GM12878 (cell line): ENCODE measurements around the gene FASTK. TPM values are rescaled to one million over a fixed set of nuclear protein-coding genes. Genes with fewer than 3 reads are reported as not detected.

Experiments used
- ATAC-seq: fragments of 200-7000 bp; cut with Tn5 transposase; 3 replicates; pipeline ENCODE4 v1.9.1; 2020; ENCODE audit warnings: mild to moderate bottlenecking, moderate library complexity
- BruUV-seq: library from RNA; stranded (reverse); fragments of 400-500 nt; replicated peaks from 2 replicates; lab custom pipeline; 2021; lab: Mats Ljungman, UMichigan
- CTCF ChIA-PET: fragments of 300-600 bp; sonication (Branson Sonifier 250); formaldehyde crosslinking; extraction: SDS; loops from one replicate; lab custom pipeline; 2021; ENCODE audit warnings: inconsistent platforms; lab: Yijun Ruan, JAX
- POLR2A ChIA-PET: fragments of 350-600 bp; formaldehyde crosslinking; extraction: SDS; loops from one replicate; lab custom pipeline; 2021; ENCODE audit warnings: inconsistent platforms; lab: Charles Lee
- RAD21 ChIA-PET: fragments of 300-600 bp; sonication (Branson Sonifier 250); formaldehyde crosslinking; loops from one replicate; lab custom pipeline; 2023; ENCODE audit warnings: antibody characterized with exemption; ENCODE audit not compliant: unreplicated experiment; lab: Charles Lee
- SMC1A ChIA-PET: fragments of 300-600 bp; sonication (Branson Sonifier 250); formaldehyde crosslinking; loops from one replicate; lab custom pipeline; 2023; ENCODE audit not compliant: unreplicated experiment, uncharacterized antibody; lab: Charles Lee
- DNase-seq: peaks from one replicate; pipeline ENCODE4 v3.0.0-alpha.2; 2011; ENCODE audit warnings: low read depth, low spot score
- FAIRE-seq: peaks from 3 replicates; lab custom pipeline; 2011; peaks lifted over from hg19 to GRCh38; lab: Jason Lieb, UNC
- H2AFZ ChIP-seq: 2 replicates; pipeline ENCODE4 v1.6.0; 2011; ENCODE audit warnings: low read depth, low read length, control low read depth; ENCODE audit not compliant: control insufficient read depth
- H3K27ac ChIP-seq: 2 replicates; pipeline ENCODE4 v1.5.1; 2011; ENCODE audit warnings: control low read depth; ENCODE audit not compliant: control insufficient read depth, insufficient read depth
- H3K27me3 ChIP-seq, 2 experiments: replicated peaks in 1 of 2; 2 replicates each; pipeline versions ENCODE4 v1.6.0 to v1.6.1; 2011; ENCODE audit warnings: low read length in 1 of 2; ENCODE audit not compliant: control insufficient read depth in 2 of 2, insufficient read depth in 2 of 2
- H3K36me3 ChIP-seq, 2 experiments: 2 replicates each; pipeline ENCODE4 v1.5.1; 2011; ENCODE audit warnings: low read length in 1 of 2; ENCODE audit not compliant: control insufficient read depth in 2 of 2, insufficient read depth in 2 of 2
- H3K4me1 ChIP-seq: 2 replicates; pipeline ENCODE4 v1.6.1; 2011; ENCODE audit warnings: mild to moderate bottlenecking, low read length, moderate library complexity, mixed read lengths; ENCODE audit not compliant: control insufficient read depth, insufficient read depth
- H3K4me2 ChIP-seq: 2 replicates; pipeline ENCODE4 v1.6.0; 2011; ENCODE audit warnings: control low read depth; ENCODE audit not compliant: control insufficient read depth, insufficient read depth
- H3K4me3 ChIP-seq: fragments of 200-600 bp; sonication (generic); 2 replicates; pipeline ENCODE4 v1.5.1; 2016
- H3K79me2 ChIP-seq: 2 replicates; pipeline ENCODE4 v1.6.0; 2011; ENCODE audit warnings: low read length; ENCODE audit not compliant: control insufficient read depth, insufficient read depth
- H3K9ac ChIP-seq: 2 replicates; pipeline ENCODE4 v1.8.0; 2011; ENCODE audit warnings: low read length, control low read depth, mixed read lengths; ENCODE audit not compliant: control insufficient read depth, insufficient read depth
- H3K9me3 ChIP-seq: replicated peaks from 3 replicates; pipeline ENCODE4 v1.5.1; 2011; ENCODE audit warnings: mild to moderate bottlenecking, low read length; ENCODE audit not compliant: control insufficient read depth, insufficient read depth
- H4K20me1 ChIP-seq: 2 replicates; pipeline ENCODE4 v1.6.0; 2011; ENCODE audit not compliant: control insufficient read depth, insufficient read depth
- CHD1 ChIP-seq: IDR thresholded peaks from 2 replicates; pipeline ENCODE4 v1.6.1; 2012; ENCODE audit warnings: low read depth, low read length, improper control_type of control experiment
- CHD4 ChIP-seq: fragments of 200-600 bp; sonication (generic); IDR thresholded peaks from 2 replicates; pipeline ENCODE4 v1.6.1; 2016; ENCODE audit warnings: mild to moderate bottlenecking
- DPF2 ChIP-seq: fragments of 450-650 bp; IDR thresholded peaks from 2 replicates; pipeline ENCODE4 v1.6.1; 2017; ENCODE audit warnings: mild to moderate bottlenecking
- EED ChIP-seq: sonication (generic); IDR thresholded peaks from 2 replicates; pipeline ENCODE4 v1.6.1; 2016; ENCODE audit warnings: antibody characterized with exemption, low read depth
- EGR1 ChIP-seq, 2 experiments: IDR thresholded peaks; 1 replicate in 1 of 2; 2 replicates in 1 of 2; pipeline ENCODE4 v1.6.1; 2011 to 2012; ENCODE audit warnings: low read depth in 2 of 2, low read length in 2 of 2, borderline replicate concordance in 1 of 2, mild to moderate bottlenecking in 1 of 2, moderate library complexity in 1 of 2
- FOXM1 ChIP-seq: IDR thresholded peaks from 2 replicates; pipeline ENCODE4 v1.6.1; 2012; ENCODE audit warnings: low read depth, mild to moderate bottlenecking, inconsistent platforms, low read length, moderate library complexity
- HCFC1 ChIP-seq: fragments of 150-350 bp; IDR thresholded peaks from 2 replicates; pipeline ENCODE4 v1.6.1; 2014; ENCODE audit warnings: low read length
- IRF4 ChIP-seq: IDR thresholded peaks from 2 replicates; pipeline ENCODE4 v1.6.1; 2011; ENCODE audit warnings: low read depth, low read length
- MYC ChIP-seq: IDR thresholded peaks from 2 replicates; pipeline ENCODE4 v1.6.1; 2011; ENCODE audit warnings: mild to moderate bottlenecking, low read length, moderate library complexity, inconsistent platforms; ENCODE audit not compliant: insufficient read depth, insufficient replicate concordance, insufficient read length, severe bottlenecking
- NBN ChIP-seq: fragments of 450-650 bp; IDR thresholded peaks from 2 replicates; pipeline ENCODE4 v1.6.1; 2016
- PML ChIP-seq: IDR thresholded peaks from 2 replicates; pipeline ENCODE4 v1.6.1; 2012; ENCODE audit warnings: low read length, inconsistent platforms
- TCF7 ChIP-seq: IDR thresholded peaks from 2 replicates; pipeline ENCODE4 v1.6.1; 2014; ENCODE audit warnings: antibody characterized with exemption, borderline replicate concordance
- ZBTB40 ChIP-seq: fragments of 450-650 bp; IDR thresholded peaks from 2 replicates; pipeline ENCODE4 v1.6.1; 2016; ENCODE audit warnings: mild to moderate bottlenecking, moderate library complexity, borderline replicate concordance
- ZNF274 ChIP-seq: IDR thresholded peaks from one replicate; pipeline ENCODE4 v1.8.0; 2011; ENCODE audit not compliant: insufficient read length, insufficient read depth
- ZSCAN29 ChIP-seq: fragments of 450-650 bp; IDR thresholded peaks from 2 replicates; pipeline ENCODE4 v1.6.1; 2017; ENCODE audit warnings: mild to moderate bottlenecking, moderate library complexity
- WGBS: methylation state at CpG from one replicate; pipeline ENCODE4 v1.1.6; 2016; ENCODE audit warnings: low lambda C conversion rate; ENCODE audit not compliant: insufficient replicate concordance, insufficient coverage; ENCODE audit errors: missing lambda C conversion rate; 5-methylcytosine and 5-hydroxymethylcytosine counted together
- in situ Hi-C: fragments of 300-500 bp; cut with MboI; formaldehyde crosslinking; loops from 9 replicates; pipeline ENCODE4 v1.14.3; 2018; ENCODE audit warnings: mixed read lengths
- intact Hi-C: fragments of 100-400 bp; cut with micrococcal nuclease; formaldehyde crosslinking; loops from one replicate; pipeline ENCODE4 v1.14.2; 2022; ENCODE audit not compliant: unreplicated experiment
- polyA plus RNA-seq, 11 experiments: library from polyadenylated mRNA; depleted of rRNA in 4 of 11; unstranded in 6 of 11; stranded (reverse) in 5 of 11; fragments of >200 nt; fragmentation: Nextera tagmentation in 4 of 11; fragmentation: Illumina TruSeq in 1 of 11; extraction: Ambion mirVana in 4 of 11; extraction: Trizol in 1 of 11; gene quantifications; 1 replicate in 1 of 11; 2 replicates in 10 of 11; pipeline versions ENCODE4 v1.2.1 to v1.2.3, GENCODE V29; 2011 to 2016; ENCODE audit warnings: inconsistent platforms in 2 of 11, missing spikeins in 2 of 11, low read depth in 1 of 11
- total RNA-seq, 4 experiments: library from RNA; depleted of rRNA in 3 of 4; stranded (reverse); fragments of >200 nt in 3 of 4; fragmentation: Illumina TruSeq in 1 of 4; extraction: Trizol in 1 of 4; gene quantifications; 2 replicates each; pipeline versions ENCODE4 v1.2.1 to v1.2.3, GENCODE V29; 2013 to 2021
- TF ChIP-seq, protein P1 (sequence below): fragments of 450-650 bp; IDR thresholded peaks from 2 replicates; pipeline ENCODE4 v1.6.1; 2014; ENCODE audit warnings: mild to moderate bottlenecking
- TF ChIP-seq, protein P2 (sequence below): IDR thresholded peaks from 2 replicates; pipeline ENCODE4 v1.6.1; 2012; ENCODE audit warnings: low read depth, low read length, improper control_type of control experiment

The FASTK gene
- total and polyA plus RNA-seq, 10 of the 15 experiments (the other 5 are each of a cell fraction or from before 2014, with no cell fraction given): 0.19 to 102 (median 54.5) TPM

DNA sequence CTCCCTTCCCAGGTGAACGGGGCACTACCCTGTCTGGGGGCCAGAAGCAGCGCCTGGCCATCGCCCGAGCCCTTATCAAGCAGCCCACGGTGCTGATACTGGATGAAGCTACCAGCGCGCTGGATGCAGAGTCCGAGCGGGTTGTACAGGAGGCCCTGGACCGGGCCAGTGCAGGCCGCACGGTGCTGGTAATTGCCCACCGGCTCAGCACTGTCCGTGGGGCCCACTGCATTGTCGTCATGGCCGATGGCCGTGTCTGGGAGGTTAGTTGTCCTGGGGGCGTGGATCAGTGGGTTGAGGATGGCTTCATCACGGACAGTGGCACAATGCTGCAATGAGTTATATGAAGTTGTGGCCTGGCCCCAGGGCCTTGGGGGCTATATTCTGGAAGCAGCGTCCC lies 36.6 kb downstream of the FASTK start:
- FAIRE-seq (no peak), ATAC-seq (no peak), DNase-seq (no peak)
- intact Hi-C loops: no loop called here
- TF ChIP-seq EED (no peak), ZNF274 (no peak), FOXM1 (no peak), EGR1 (IDR thresholded peaks at IDR 0.05; ENCODE audit: borderline replicate concordance in 1 of 2, low read depth in 2 of 2, low read length in 2 of 2) (no peak), ZBTB40 (no peak), CHD1 (no peak), TCF7 (no peak), PML (no peak), ZSCAN29 (no peak), DPF2 (no peak), NBN (no peak), MYC (no peak), IRF4 (no peak), CHD4 (no peak), HCFC1 (no peak)
- TF ChIP-seq, protein P1, sequence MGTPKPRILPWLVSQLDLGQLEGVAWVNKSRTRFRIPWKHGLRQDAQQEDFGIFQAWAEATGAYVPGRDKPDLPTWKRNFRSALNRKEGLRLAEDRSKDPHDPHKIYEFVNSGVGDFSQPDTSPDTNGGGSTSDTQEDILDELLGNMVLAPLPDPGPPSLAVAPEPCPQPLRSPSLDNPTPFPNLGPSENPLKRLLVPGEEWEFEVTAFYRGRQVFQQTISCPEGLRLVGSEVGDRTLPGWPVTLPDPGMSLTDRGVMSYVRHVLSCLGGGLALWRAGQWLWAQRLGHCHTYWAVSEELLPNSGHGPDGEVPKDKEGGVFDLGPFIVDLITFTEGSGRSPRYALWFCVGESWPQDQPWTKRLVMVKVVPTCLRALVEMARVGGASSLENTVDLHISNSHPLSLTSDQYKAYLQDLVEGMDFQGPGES: no peak
- TF ChIP-seq, protein P2, sequence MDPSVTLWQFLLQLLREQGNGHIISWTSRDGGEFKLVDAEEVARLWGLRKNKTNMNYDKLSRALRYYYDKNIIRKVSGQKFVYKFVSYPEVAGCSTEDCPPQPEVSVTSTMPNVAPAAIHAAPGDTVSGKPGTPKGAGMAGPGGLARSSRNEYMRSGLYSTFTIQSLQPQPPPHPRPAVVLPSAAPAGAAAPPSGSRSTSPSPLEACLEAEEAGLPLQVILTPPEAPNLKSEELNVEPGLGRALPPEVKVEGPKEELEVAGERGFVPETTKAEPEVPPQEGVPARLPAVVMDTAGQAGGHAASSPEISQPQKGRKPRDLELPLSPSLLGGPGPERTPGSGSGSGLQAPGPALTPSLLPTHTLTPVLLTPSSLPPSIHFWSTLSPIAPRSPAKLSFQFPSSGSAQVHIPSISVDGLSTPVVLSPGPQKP: no peak
- no TSS peak for BruUV-seq
- POLR2A ChIA-PET: no interaction called here
- 95% methylated on average over 20 of the region's 20 CpGs for WGBS
- Histone ChIP-seq H3K27me3 (no peaks in the 10 kb centered on the region), H2AFZ (no peak overlapping the region), H3K36me3 (no peaks in the 10 kb centered on the region), H3K4me2 (no peak overlapping the region), H3K9ac (no peak overlapping the region), H4K20me1 (no peaks in the 10 kb centered on the region), H3K27ac (no peak overlapping the region), H3K9me3 (no peaks in the 10 kb centered on the region), H3K4me1 (no peaks in the 10 kb centered on the region), H3K79me2 (no peaks in the 10 kb centered on the region), H3K4me3 (no peak overlapping the region)
- CTCF ChIA-PET: no interaction called here
- SMC1A ChIA-PET: no interaction called here
- in situ Hi-C loops: no loop called here
- RAD21 ChIA-PET: no interaction called here
